GM12874 (cell line): ENCODE measurements around the gene NELL2.

Experiments
- CTCF ChIP-seq: IDR thresholded peaks from 2 replicates; pipeline ENCODE4 v1.5.1; 2011; ENCODE audit warnings: low read depth, mild to moderate bottlenecking, control low read depth, low read length, moderate library complexity; ENCODE audit not compliant: insufficient read depth

NELL2 gene

GRCh38 chr12:44875954-44876543 lies at the start of gene NELL2:
TSS of gene NELL2 (minus strand) at chr12:44876315. CDS start at chr12:44875869, 446 bp downstream.
- TF ChIP-seq CTCF = no peak

GRCh38 chr12:44921736-44922135 lies 45.6 kb upstream of the NELL2 start:
- TF ChIP-seq CTCF = no peak

GRCh38 chr12:44917141-44917540 lies 41.0 kb upstream of the NELL2 start:
- no peak for TF ChIP-seq CTCF

GRCh38 chr12:44915958-44916357 lies 39.8 kb upstream of the NELL2 start:
- TF ChIP-seq CTCF = no peak

GRCh38 chr12:44904321-44904720 lies 28.2 kb upstream of the NELL2 start:
- no peak for TF ChIP-seq CTCF

GRCh38 chr12:44889926-44890325 lies 13.8 kb upstream of the NELL2 start:
- TF ChIP-seq CTCF = no peak

GRCh38 chr12:44889162-44889561 lies 13.0 kb upstream of the NELL2 start:
- TF ChIP-seq CTCF = no peak

- TF ChIP-seq CTCF = no peak
These were observed 9.8 kb upstream of the NELL2 start for GRCh38 chr12:44885902-44886301.
